ENCODE measurements around the gene SEMA4C. TPM values are rescaled to one million over a fixed set of nuclear protein-coding genes. Genes with fewer than 3 reads are reported as not detected.
A peak's percentile ranks its signal among the peaks of the same experiment; 100 is the strongest.

SEMA4C gene
- total RNA-seq, 4 donors from 2014 or later = 58.7 to 66.6 (median 62.8) TPM

DNA sequence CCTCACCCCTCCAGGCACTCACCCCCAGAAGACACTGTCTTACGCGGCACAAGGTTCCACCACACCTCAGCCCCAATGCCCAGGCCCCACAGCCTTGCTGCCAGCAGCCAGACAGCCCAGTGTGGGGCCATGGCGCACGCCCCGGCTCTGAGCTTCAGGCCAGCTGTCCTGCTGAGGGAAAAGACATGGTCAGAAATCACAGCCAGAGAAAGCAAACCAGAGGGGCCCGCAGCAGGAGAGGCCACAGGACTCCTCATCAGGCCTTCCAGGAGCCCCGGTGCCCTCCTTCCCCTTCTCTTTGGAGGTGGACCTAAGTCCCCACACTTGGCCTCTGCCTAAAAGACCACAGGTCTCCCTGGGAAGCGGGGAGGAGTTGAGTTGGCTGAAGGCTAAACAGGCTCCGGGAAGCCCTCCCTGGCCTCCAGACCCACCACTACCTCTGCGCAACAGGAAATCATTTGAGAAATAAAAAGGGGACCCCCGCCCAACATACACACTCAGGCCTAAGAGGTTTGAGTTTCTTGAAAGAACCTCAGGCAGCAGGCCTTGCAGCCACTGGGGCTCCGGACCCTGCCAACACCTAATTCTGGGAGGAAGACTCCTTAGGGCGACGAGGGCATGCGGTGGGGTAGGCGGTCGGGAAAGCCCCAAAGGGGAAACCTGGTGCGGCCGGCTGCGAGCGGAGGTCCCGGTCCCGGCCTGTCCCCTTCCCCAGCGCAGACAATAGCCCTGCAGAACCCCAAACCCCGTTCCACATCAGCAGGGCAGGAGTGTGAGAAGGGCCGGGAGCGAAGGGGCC is 1.9 kb downstream of the SEMA4C start:
- WGBS, 2 donors (ENCODE audit: low coverage in 1 of 2) = 0 to 40% methylated on average over 1 of the region's 27 CpGs
- ATAC-seq = no peak
- peaks cover 0 to 73% (median 25%) of the 10 kb centered on the region in 3 donors for H3K4me1 ChIP-seq

DNA sequence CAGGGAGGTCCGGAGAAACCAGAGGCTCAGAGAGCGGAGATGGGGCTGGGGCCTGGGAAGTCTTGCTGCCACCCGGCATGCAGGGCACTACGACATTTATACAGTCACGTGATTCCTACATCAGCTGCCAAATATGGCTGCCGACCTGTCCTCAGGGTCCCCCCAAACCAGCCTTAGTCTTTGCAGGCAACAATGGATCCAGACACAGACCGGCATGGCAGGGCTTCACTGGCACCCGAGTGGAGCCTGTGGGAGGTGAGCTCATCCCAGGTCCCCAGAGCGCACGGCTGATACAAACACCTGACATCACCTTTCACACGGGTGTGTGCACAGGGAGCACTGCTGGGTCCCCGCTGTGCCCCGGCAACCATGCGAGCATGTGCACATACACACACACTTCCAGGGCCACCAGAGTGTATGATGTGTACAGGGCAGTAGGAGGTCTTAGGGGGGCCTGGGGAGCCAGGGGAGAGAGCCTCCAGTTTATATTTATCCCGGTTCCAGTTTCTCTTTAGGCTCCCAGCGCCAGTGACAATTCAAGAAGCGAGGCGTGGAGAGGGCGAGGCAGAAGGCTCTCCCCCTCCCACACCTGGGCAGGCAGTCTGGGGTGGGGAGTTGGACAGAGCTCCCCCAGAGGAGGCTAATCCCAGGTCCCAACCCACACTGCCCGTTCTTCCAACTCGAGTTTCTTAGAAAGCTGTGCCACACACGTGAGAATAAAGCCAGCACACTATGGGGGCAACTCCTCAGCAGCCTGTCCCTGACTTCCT is 2.7 kb downstream of the SEMA4C start:
- H3K4me1 ChIP-seq = peaks cover 0 to 74% (median 24%) of the 10 kb centered on the region in 3 donors
- TF ChIP-seq, protein P1, sequence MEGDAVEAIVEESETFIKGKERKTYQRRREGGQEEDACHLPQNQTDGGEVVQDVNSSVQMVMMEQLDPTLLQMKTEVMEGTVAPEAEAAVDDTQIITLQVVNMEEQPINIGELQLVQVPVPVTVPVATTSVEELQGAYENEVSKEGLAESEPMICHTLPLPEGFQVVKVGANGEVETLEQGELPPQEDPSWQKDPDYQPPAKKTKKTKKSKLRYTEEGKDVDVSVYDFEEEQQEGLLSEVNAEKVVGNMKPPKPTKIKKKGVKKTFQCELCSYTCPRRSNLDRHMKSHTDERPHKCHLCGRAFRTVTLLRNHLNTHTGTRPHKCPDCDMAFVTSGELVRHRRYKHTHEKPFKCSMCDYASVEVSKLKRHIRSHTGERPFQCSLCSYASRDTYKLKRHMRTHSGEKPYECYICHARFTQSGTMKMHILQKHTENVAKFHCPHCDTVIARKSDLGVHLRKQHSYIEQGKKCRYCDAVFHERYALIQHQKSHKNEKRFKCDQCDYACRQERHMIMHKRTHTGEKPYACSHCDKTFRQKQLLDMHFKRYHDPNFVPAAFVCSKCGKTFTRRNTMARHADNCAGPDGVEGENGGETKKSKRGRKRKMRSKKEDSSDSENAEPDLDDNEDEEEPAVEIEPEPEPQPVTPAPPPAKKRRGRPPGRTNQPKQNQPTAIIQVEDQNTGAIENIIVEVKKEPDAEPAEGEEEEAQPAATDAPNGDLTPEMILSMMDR (IDR thresholded peaks at IDR 0.05) = no peak
- TF ChIP-seq POLR2AphosphoS5 (IDR thresholded peaks at IDR 0.05) = no peak
- H3K9me3 ChIP-seq = no peaks in the 10 kb centered on the region
- peak overlapping the region; percentile 96 to 100 (median 100) for H3K27ac ChIP-seq
- WGBS, 2 donors (ENCODE audit: low coverage in 1 of 2) = 26 to 41% methylated on average over 5 of the region's 22 CpGs
- no peak for ATAC-seq
- H3K4me3 ChIP-seq = peak overlapping the region in 1 of 2 donors; percentile 99
- peaks cover 0 to 55% of the 10 kb centered on the region in 2 donors for H3K36me3 ChIP-seq
- no peaks in the 10 kb centered on the region for H3K27me3 ChIP-seq

More for the DNA sequence above, 1.9 kb downstream of the SEMA4C start:
- peak overlapping the region; percentile 96 to 100 (median 100) for H3K27ac ChIP-seq
- no peaks in the 10 kb centered on the region for H3K27me3 ChIP-seq
- TF ChIP-seq EP300 (IDR thresholded peaks at IDR 0.05) = no peak
- no peak for TF ChIP-seq POLR2A (IDR thresholded peaks at IDR 0.05)
- no peak for TF ChIP-seq POLR2AphosphoS5 (IDR thresholded peaks at IDR 0.05)
- TF ChIP-seq, protein P1 (IDR thresholded peaks at IDR 0.05) = no peak
- peak overlapping the region; percentile 74 to 99 for H3K4me3 ChIP-seq
- no peaks in the 10 kb centered on the region for H3K9me3 ChIP-seq
- H3K36me3 ChIP-seq = peaks cover 0 to 48% of the 10 kb centered on the region in 2 donors

DNA sequence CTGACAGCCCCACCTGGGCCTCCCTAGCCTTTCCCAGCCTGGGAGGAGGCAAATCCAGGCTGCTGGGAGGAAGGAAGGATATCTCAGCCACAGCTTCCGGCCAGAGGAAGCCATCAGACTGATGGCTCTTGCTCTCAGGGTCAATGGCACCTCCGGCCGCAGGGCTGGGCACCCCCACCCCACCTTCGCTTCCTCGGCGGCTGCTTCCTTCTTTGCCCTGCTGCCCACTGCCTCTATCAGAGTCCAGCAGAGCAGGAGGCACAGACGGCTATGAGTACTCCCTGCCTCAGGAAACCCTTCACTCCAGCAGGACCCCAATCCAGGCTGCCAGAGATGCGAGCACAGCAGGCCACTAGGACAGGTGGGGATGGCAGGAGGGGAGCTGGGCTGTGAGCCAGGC is 3.3 kb downstream of the SEMA4C start:
- Histone ChIP-seq H3K27me3 (no peaks in the 10 kb centered on the region), H3K36me3 (peaks cover 0 to 61% of the 10 kb centered on the region in 2 donors), H3K4me3 (peak overlapping the region in 1 of 2 donors; percentile 99), H3K4me1 (peaks cover 0 to 76% (median 24%) of the 10 kb centered on the region in 3 donors), H3K9me3 (no peaks in the 10 kb centered on the region), H3K27ac (peak overlapping the region in 3 of 4 donors; percentile 100)
- ATAC-seq = no peak
- WGBS, 2 donors (ENCODE audit: low coverage in 1 of 2) = 20 to 40% methylated on average over 1 of the region's 8 CpGs
- TF ChIP-seq POLR2A (IDR thresholded peaks at IDR 0.05) = no peak
- TF ChIP-seq, protein P1 (IDR thresholded peaks at IDR 0.05) = no peak

DNA sequence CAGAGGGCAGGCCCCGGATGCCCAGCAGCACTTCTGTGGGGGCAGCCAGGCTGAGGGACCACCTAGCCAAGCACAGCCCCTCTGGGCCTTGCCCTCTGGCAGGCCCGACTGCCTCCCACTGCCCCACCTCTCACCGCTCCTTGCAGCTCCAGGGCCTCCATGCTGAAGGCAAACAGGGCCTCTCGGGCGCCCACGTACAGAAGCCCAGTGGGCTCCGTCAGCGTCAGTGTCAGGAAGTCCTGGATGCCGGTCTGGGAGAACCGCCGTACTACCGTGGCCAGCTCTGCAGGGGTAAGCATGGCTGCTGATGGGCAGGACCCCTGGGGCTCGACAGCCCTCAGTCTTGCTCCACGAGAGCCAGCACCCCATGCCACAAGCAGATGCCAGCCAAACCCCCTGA is 3.7 kb downstream of the SEMA4C start:
- Histone ChIP-seq H3K4me1 (peaks cover 0 to 76% (median 24%) of the 10 kb centered on the region in 3 donors), H3K27ac (peak overlapping the region in 3 of 4 donors; percentile 100), H3K27me3 (no peaks in the 10 kb centered on the region), H3K9me3 (no peaks in the 10 kb centered on the region), H3K4me3 (peak overlapping the region in 1 of 2 donors; percentile 99), H3K36me3 (peaks cover 0 to 66% of the 10 kb centered on the region in 2 donors)
- no CpG with 5 or more reads among the region's 14 CpGs for WGBS, 2 donors (ENCODE audit: low coverage in 1 of 2)
- TF ChIP-seq EP300 (IDR thresholded peaks at IDR 0.05) (no peak), POLR2AphosphoS5 (IDR thresholded peaks at IDR 0.05) (no peak), POLR2A (IDR thresholded peaks at IDR 0.05) (no peak)
- TF ChIP-seq, protein P1 (IDR thresholded peaks at IDR 0.05) = no peak
- no peak for ATAC-seq

Measured in gastroesophageal sphincter (tissue), 4 donors.